ENCODE results near the gene PTPRK.
A peak's percentile ranks its signal among the peaks of the same experiment; 100 is the strongest.
"Not testable (repeated sequence)": the region's sequence is repeated elsewhere in the genome, so short reads cannot be mapped to it uniquely, and the experiment has no call there.

The PTPRK gene

DNA sequence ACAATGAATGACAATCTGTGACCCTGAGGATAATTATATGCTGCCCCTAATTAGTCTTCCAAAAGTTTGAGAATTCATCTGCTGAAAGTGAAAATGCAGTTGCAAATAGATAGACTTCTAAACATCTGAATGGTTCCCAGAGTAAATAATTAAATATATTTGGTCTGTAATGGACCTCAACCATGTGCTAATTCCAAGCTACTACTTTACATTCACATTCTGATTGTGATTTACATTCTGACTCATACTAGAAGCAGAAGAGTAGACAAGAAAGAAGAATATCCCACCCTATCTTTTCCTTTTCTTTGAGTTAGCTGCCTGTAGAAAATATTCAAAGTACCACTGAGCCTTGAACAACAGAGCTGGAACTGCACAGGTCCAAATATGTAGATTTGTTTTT, 80.8 kb downstream of the PTPRK start:
- DNase-seq (ENCODE audit: low spot score), result no peak

DNA sequence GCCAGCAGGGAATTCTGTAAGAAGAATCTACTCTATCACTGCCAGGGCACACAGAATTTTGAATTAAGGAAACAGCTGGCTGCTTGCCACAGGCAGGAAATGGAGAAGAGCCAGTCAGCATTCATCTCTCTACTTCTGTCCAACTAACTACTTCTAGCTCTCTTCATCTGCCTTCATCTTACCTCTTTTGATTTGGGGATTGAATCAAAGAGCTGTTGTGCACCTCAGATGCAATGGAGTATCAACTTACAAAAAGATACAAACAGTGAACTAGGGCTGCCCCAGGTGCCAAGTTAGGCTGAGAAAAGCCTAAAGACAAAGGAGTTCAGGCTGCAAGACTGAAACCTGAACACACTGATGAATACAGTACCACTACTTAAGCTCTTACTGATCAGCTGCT, 82.0 kb downstream of the PTPRK start:
- no peak for DNase-seq (ENCODE audit: low spot score)

DNA sequence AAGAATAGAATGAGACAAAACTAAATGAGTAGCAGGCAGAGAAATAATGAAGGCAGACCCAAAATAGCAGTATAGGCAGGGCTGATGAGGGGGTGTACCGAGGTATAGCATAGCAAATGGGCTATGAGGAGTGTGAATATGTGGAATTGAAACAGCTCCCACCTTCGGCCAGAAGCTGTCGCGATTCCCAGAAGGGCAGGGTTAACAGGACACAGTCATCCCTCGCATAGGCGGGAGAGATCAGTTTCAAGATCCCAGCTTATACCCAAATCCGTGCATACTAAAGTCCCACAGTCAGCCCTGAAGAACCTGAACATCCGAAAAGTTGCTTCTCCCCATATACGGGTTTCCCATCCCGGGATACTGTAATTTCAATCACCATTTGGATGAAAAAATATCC, 82.7 kb downstream of the PTPRK start:
- no peak for DNase-seq (ENCODE audit: low spot score)

DNA sequence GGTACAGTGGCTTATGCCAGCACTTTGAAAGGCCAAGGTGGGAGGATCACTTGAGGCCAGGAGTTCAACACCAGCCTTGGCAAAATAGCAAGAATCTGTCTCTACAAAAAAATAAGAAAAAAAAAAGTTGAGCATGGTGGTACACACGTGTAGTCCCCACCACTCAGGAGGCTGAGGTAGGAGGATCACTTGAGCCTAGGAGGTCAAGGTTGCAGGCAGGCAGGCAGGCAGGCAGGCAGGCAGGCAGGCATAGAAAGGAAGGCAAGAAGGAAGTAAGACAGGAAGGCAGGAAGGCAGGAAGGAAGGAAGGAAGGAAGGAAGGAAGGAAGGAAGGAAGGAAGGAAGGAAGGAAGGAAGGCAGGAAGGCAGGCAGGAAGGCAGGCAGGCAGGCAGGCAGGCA, 85.6 kb downstream of the PTPRK start:
- not testable (repeated sequence) for DNase-seq (ENCODE audit: low spot score)

DNA sequence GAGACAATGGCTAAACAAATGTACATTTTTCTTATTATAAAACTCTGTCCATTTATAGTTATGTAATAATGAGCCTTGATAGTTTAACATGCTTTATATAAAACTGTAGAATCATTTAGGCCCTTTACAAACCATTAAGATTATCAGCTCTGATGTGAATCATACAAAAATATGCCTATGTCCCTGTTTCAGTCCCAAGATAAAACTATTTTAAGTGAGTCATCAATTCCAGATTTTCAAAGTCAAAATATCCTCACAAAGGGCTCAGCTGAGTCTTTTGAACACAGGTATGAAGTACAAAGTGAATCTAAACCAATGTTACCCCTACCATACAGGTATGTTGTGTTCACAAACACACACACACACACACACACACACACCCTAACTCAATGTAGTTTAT, 88.0 kb downstream of the PTPRK start:
- no peak for DNase-seq (ENCODE audit: low spot score)

DNA sequence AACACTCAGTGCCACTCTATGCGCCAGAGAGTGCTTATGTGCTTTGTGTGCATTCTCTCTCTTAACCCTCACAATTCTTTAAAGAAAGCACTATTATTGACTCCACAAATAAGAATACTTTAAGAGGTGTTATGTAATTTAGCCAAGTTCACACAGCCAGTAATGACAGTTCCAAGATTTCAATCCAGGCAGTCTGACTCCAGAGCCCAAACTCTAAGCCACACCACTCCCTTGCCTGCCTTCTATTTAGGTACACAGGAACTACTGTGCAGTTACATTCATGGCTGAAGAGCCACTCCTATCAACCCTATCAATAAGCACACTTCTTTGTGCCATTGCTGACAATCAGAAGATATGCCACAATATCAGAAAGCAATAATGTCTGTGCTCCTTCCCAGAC, 93.3 kb downstream of the PTPRK start:
- DNase-seq (ENCODE audit: low spot score), result no peak

DNA sequence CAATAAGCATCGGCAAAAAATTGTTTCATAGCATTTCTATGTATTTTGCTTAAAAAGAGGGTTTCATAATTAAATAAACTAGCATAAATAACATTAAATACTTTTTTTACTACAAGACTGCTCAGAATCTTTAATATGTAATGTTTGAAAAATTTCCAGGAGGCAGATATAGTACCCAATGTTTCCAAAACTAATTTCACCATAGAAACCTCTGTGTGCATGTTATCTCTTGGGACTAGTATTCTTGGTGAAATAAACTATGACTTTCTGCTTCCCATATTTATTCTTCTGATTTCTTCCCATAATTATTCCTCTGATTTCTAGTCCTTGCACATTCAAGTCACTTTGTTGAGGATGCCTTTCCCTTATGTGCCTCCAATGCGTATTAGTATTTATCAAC, 94.5 kb downstream of the PTPRK start:
- DNase-seq (ENCODE audit: low spot score), result no peak

DNA sequence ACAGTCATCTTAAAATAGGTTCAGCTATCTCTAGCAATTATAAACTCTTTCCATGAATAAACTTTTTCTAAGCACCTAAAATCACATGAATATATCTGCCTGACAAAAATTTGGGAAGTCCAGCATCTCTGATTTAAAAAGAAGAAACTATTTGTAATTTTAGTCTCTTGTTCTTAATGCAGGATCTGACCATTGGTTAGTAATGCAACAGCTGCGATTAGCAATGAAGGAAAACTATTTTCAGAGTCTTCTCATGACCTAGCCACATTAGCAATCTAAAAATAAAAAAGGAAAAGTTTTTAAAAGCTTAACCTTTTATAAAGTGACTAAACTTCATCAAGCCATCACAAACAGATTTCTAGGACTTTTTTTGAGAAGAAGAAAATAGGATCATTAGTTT, 97.5 kb downstream of the PTPRK start:
- no peak for DNase-seq (ENCODE audit: low spot score)

DNA sequence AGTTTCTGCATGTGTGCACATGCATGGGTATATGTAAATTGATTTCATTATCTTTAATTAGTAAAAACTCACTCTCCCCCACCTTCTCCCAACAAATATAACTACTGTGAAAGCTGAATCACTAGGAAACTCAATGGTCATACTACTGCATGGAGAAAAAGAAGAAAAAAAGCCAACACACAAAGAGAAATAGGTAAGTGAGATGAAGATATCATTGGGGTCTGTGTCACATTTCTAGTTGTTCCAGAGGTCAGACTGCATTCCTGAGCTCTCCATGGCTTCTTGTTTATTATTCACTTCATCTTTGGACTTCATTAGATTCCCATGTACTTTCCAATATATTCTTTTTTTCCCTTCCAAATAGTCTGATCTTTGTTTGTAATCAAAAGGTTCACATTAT, 98.2 kb downstream of the PTPRK start:
- DNase-seq (ENCODE audit: low spot score), result no peak

DNA sequence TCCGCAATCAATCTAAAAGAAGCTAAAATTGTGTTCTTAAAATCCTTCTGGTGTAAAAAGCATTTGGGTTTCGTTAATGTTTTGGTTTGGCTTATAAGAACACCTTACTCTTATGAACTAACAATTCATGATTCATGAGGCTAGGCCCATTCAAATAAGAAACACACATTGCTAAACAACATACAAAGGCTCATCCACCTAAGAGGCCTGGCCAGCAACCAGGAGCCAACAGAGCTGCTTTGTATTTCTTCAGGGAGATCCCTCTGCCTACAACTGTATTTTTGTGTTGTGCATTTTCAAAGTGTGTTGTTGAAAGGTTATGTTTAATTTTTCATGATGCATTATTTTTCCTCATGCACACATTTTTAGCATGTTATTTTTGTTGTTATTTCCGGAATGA, 98.6 kb downstream of the PTPRK start:
- peak; percentile 77 for DNase-seq (ENCODE audit: low spot score)

DNA sequence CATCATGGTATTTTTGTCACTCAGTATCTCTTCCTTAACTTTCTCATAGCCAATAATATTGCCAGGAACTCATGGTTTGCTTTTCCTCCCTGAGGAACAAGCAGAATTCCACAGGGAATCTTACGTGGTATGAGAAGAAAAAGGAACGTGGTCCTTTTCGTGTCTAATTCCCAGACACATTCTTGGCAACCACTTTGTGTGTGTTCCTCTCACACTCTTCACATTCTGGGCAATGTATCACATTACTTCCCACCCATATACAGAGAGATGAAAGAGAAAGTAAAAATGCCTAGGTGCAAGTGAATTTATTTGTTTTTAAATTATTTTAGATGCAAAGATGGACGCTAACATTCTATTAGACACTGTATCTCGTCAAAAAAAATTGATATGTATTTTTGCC, 102.7 kb downstream of the PTPRK start:
- DNase-seq (ENCODE audit: low spot score), result no peak

DNA sequence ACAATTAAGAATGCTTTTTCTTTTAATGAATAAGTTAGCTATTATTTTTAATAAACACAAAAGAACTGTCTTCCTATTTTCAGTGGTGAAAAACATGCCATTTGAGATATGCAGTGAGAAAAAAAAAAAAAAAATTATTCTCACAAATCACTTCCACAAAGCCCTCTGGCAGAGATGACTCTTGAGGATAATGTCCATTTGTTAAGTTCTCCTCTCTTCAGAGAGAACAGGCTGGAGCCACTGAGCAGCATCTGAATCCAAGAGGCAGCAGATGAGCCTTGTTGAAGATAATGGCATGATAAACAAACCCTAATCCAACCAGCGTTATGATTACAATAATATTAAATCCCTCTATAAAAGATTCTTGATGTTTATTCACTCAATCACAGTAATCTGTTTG, 105.0 kb downstream of the PTPRK start:
- DNase-seq (ENCODE audit: low spot score), result peak; percentile 56

DNA sequence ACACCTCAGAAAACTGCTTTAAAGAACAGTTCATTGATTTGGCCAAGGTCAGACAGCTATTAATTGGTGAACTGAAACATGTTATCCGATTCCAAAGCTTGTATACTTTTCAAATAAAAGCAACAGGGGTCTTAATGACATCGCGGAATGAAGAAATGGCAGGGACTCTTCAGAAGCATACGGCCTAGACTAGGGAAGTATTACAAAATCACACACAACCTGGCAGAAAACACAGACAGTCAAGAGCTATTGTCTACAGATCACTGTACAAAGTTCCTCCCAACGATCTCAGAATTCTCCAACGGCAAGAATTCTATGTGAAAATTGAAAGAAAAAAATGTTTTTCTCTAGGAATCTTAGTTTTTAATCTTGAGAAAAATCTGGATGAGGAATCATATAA, 105.5 kb downstream of the PTPRK start:
- no peak for DNase-seq (ENCODE audit: low spot score)

DNA sequence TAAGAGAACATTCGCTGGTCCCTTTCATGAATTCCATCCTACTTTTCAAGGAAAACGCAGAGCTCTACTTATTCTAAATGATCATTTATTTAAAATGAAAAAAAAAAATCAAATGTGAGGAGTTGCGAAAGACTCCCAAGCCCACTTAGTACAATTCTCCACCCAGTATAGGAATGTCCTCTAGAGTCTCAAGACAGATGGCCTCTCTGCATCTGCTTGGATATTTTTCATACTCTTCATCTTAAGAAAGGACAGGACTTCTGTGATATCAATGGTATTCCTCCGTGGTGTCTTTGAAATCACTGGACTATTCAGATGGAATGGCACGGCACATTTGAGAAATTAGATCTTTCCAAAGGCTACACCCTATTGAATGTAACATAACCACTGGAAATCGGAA, 107.1 kb downstream of the PTPRK start:
- DNase-seq (ENCODE audit: low spot score), result no peak

DNA sequence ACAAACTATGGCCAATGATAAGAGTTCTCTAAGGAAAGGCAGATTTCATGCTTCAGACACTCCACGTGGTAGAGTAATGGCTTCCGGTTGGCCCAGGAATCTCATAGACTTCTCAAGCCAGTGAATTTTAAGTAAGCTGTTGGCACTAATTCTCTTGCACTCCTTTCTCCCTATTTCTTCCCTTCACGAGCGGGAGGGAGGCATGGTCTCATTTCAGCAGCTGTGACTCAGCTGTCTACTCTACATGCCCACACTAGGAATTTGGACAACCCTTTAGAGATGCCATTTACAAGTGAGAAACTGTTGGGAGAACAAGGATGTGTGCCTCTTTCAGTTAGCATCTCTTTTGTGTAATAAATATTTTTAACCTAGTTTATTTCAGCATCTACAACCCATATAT, 107.7 kb downstream of the PTPRK start:
- no peak for DNase-seq (ENCODE audit: low spot score)

DNA sequence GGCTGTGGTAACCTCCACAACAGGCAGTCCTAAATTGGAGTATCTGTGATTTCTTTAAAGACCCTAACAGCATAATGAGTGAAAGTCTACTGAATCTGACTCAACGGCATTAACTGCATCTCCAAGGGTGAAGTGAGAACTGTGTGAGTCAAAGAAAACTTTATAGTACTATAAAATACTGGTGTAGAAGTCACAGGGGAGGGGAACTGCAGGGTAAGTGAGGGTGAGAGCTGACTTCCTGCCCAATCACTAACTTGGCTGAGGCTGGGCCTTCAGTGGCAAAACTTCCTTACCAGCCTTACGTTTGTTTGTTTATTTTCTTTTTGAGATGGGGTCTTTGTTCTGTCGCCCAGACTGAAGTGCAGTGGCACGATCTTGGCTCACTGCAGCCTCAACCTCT, 109.8 kb downstream of the PTPRK start:
- no peak for DNase-seq (ENCODE audit: low spot score)

DNA sequence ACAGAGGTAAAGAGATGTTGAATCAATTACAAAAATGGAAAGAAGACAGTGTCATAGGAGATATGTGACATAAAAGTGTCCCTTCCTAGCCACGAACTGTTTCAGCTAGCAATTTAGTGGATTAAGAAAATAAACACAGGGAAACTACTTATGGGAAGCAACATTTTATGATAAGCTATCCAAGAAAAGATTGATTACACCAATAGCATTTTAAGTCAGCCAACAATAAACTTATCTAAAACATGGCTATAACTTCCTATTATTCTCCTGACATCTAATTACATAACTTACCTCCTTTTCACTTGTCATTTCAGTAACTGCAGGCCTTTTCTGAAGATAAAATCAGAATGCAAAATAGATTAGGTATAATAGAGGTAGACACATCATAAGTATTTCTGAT, 111.4 kb downstream of the PTPRK start:
- DNase-seq (ENCODE audit: low spot score), result no peak

DNA sequence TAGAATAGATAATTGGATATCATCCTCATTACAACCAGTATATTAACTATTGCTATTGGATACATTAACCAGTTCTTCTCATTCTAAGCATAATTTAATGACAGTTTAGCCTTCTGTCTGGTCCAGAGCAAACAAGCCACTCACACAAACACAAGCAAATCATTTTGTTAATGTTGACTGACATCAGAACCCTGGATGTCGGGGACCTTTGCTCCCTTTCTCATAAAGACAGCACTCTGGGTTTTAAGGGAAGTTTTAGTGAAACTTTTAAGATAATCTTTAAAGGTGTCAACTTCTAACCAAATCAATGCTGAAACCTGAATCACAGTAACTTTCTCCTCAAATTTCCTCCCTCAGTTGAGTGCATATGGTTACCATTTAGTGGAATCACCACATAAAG, 113.9 kb downstream of the PTPRK start:
- DNase-seq (ENCODE audit: low spot score), result no peak

DNA sequence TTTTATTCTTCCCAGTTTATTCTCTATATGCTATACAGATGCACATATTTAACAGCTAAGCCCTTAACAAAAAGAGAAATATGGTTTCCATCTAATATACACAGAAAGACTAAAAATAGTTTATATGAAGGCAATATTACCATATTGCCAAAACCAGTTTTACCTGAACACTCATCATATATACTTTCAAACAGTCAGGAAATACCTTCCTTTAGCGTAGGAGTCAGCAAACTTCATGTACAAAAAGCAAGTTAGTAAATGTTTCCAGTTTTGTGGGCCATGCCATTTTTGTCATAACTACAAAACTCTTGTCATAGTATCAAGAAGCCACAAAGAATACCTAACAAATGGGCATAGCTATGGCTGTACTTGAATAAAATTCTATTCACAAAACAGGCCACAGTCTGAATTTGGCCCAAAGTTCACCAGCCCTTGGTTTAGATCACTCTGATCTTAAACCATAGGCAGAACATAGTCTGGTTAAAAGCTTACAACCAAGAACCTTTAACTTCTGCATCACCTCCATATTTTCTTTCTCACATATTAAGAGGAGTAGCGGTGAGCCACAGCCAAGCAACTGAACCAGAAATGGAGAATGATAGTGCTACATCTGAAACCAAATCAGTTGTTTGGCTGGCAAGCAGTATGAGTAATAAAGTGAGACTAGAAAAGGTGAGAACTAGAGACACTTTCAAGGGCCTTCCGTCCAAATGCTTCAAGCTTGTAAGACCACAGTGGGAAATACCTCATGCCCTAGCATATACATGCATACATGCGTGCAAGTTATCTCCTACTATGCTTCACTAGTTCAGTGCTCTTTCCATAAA, 116.6 kb downstream of the PTPRK start:
- DNase-seq (ENCODE audit: low spot score), result no peak

DNA sequence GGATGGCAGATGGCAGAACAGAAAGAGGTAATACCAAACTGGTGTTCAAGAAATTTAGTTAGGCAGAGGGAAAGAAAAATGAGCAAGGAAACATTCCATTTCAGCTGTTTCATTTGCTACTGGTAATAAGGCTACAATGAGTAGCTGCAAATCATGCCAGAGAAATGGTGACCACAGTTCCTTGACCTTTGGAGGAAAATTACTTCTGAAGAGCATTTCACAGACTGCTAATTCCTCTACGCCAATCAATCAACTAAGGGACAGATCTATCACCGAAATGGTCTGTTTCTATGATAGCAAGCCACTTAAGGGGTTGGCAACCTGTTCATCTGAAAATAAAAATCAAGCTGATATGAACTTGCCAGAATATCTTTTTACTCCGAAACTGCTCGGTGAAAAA, 119.5 kb downstream of the PTPRK start:
- DNase-seq (ENCODE audit: low spot score), result no peak

DNA sequence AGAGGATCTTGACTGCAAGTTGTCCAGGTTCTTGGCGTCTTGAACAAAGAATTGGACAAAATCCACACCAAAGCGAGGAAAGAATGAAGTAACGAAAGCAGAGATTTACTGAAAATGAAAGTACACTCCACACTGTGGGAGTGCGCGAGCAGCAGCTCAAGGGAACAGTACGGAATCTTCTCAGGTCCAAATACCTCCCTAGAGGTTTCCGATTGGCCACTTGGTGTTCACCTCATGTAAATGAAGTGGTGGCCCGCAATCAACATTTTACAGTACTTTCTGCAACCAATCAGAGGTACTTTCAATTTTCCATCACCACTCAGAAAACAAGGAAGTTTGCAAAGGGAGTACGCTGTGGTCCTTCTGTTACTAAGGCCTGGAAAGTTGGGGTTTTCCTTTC, 122.4 kb downstream of the PTPRK start:
- DNase-seq (ENCODE audit: low spot score), result no peak

DNA sequence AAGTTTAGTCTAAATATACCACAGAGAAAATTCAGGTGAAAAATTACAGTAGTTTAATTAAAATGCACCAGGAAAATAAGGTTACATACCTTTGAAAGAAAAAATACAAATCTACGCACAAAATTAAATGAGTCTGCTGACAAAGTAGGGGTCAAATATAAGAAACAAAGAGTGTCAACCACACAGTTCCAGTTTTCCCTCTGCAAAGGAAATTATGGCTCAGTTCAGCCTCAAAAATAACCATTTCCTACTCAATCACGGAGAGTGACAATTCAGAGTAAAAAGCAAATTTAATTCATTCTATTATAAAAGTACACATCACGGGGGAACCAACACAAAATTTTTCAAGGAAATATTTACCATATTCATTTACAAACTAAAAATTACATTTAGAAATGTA, 124.8 kb downstream of the PTPRK start:
- DNase-seq (ENCODE audit: low spot score), result no peak

DNA sequence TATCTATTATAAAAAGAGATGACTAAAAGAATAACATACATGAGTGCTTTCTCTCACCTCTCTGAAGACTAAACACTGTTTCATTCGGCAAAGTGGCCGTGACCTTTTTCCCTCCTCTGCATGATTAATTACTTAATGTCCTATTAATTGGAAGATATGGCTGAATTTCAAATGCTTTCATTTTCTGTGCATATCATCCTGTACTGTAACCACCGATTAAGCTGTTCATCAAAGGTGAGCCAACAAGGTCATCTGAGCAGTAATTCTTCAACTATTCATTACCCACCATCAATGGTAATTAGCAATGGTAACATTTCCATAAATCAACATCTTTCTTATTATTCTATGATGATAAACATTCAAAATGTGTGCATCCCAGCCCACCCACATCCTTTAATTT, 125.2 kb downstream of the PTPRK start:
- DNase-seq (ENCODE audit: low spot score), result no peak

DNA sequence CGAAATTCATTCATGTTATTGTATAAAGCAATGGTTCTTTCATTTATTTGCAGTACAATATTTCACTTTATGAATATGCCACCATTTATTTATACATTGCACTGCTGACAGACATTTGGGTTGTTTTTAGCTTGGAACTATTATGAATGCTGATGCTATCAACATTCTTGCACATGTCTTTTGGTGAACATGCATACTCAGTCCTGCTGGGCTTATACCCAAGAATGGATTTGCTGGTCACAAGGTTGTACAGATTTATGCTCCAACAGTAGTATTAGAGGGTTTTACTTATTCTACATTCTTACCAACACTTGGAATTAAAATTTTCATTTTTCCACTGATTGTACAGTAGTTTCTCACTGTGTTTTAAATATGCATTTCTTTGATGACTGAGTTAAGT, 126.2 kb downstream of the PTPRK start:
- DNase-seq (ENCODE audit: low spot score), result no peak

All from globus pallidus (tissue), 1 donor.